ENCODE data around the gene ZNF200.

The ZNF200 gene

GRCh38 chr16:3174618-3175148 lies 60.3 kb downstream of the ZNF200 start:
- DNase-seq (ENCODE audit: low spot score) = no peak

- no peak for DNase-seq (ENCODE audit: low spot score)
Measured at GRCh38 chr16:3173892-3174617, 60.9 kb downstream of the ZNF200 start.
